Measurements from ENCODE around the gene WDTC1. TPM values are rescaled to one million over a fixed set of nuclear protein-coding genes. Genes with fewer than 3 reads are reported as not detected.
"Not testable (repeated sequence)": the region's sequence is repeated elsewhere in the genome, so short reads cannot be mapped to it uniquely, and the experiment has no call there.

Gene WDTC1
- total RNA-seq, 1 donor from 2014 or later: 29.2 TPM

GRCh38 chr1:27243665-27244064 lies 9.2 kb downstream of the WDTC1 start:
- not testable (repeated sequence) for DNase-seq (ENCODE audit: low spot score)

GRCh38 chr1:27246194-27246593 lies 11.8 kb downstream of the WDTC1 start:
- DNase-seq (ENCODE audit: low spot score): no peak

DNA sequence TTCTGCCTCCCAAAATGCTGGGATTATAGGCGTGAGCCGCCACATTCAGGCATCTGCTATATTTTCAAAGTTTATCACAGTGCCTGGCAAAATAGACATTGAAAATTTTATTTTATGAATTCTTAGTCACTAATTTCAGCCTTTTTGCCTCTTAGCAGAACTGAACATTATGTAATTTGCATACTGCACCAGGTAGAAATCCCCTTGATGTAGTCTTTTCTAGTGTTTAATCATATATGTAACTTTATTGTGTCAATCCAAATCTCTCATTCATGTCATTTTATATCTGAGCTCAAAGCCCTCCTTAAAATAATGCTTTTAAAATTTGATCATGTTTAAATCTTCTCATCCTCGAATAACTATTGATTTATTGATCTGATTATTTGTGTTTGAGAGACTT lies 19.2 kb downstream of the WDTC1 start:
- no peak for DNase-seq (ENCODE audit: low spot score)

- no peak for DNase-seq (ENCODE audit: low spot score)
Measured at GRCh38 chr1:27255136-27255535, 20.7 kb downstream of the WDTC1 start.

DNA sequence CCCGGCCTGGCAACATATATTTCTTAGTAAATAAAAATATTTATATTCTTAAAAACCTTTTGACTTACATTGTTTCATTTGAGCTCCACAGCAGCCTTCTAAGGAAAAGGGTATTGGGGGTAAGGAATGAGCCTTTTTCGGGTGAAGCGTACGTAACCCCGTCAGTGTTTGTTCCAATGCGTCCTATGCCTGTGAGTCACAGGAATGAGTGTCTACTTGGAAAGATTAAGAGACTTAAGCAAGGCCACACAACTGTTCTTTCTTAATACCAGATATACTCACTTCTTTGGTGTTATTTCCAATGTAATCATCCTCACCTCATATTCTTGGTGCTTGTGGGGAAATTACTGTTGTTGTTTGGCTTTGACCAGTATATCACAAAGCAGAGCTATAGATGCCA lies 22.7 kb downstream of the WDTC1 start:
- no peak for DNase-seq (ENCODE audit: low spot score)

DNA sequence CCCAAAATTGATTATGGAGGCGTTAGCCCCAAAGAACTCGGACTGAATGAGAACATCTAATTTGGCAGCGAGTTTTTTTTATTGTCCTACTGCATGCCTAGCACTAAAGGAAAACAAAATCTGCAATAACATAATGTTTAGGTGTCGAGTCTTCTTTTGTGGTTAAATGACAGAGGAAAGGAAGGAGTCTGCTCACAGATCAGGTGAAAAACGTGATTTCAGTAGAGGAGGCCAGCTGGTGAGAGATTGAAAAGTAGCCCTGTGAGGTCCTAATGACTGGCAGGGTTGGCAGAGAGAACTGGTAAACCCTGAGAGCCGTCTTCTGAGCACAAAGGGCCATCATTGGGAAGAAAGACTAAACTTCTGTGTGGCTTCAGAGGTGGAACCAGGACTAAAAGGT lies 24.2 kb downstream of the WDTC1 start:
- no peak for DNase-seq (ENCODE audit: low spot score)

GRCh38 chr1:27267153-27267552 lies 32.7 kb downstream of the WDTC1 start:
- no peak for DNase-seq (ENCODE audit: low spot score)

DNA sequence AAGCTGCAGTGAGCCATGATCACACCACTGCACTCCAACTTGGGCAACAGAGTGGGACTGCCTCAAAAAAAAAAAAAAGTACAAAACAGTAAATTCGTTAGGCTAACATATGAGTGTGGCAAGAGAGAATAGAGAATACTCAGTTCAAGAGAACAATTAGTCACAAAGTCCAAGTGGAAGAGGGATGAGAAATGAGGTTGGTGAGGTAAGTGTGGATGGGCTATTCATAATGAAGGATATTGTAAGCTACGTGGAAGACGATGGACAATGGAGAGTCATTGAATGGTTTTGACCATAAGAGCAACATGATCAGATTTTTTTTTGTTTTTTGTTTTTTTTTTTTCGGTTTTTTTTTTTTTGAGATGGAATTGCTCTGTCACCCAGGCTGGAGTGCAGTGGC lies 34.8 kb downstream of the WDTC1 start:
- DNase-seq (ENCODE audit: low spot score): no peak

- DNase-seq (ENCODE audit: low spot score): no peak
Measured at GRCh38 chr1:27274204-27274603, 39.8 kb downstream of the WDTC1 start.

DNA sequence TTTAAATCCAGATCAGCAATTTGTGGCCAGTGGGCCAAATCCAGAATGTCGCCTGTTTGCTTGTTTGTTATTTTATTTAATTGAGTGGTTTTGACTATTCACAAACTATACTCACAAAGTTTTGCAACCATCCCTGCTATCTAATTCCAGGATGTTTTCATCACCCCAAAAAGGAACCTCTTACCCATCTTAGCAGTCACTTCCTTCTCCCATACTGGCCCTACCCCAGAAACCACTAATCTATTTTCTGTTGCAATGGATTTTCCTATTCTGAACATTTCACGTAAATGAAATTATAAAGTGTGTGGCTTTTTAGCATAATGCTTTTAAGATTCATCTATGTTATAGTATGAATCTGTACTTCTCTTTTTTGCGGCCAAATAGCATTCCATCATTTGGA lies 41.3 kb downstream of the WDTC1 start:
- no peak for DNase-seq (ENCODE audit: low spot score)

- DNase-seq (ENCODE audit: low spot score): peak; percentile 89
Measured at GRCh38 chr1:27284425-27285273, 50.2 kb downstream of the WDTC1 start.

DNA sequence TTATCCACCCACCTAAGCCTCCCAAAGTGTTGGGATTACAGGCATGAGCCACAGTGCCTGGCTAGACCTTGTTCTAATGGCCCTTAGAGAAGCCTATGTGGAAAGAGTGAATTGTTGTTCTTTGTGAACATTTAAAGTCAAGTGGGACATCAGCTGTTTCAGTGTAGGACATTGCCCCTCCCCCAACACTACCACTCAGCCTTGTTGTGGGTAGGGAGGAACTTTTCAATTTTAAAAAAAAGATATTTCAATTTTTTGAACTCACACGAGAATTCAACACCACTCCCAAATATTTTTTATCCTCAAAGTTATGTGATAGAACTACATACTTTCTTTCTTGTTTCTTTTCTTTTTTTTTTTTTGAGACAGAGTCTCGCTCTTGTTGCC lies 50.8 kb downstream of the WDTC1 start:
- no peak for DNase-seq (ENCODE audit: low spot score)

DNA sequence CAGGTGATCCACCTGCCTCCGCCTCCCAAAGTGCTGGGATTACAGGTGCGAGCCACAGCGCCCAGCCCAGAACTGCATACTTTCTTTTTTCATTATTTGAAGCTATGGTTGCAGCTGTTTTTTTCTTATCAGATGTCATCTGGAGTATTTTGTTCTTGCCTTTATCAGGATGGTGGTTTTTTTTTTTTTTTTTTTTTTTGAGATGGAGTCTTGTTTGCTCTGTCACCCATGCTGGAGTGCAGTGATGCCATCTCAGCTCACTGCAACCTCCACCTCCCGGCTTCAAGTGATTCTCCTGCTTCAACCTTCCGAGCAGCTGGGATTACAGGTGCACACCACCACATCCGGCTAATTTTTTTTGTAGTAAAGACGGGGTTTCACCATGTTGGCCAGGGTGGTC lies 51.4 kb downstream of the WDTC1 start:
- not testable (repeated sequence) for DNase-seq (ENCODE audit: low spot score)

DNA sequence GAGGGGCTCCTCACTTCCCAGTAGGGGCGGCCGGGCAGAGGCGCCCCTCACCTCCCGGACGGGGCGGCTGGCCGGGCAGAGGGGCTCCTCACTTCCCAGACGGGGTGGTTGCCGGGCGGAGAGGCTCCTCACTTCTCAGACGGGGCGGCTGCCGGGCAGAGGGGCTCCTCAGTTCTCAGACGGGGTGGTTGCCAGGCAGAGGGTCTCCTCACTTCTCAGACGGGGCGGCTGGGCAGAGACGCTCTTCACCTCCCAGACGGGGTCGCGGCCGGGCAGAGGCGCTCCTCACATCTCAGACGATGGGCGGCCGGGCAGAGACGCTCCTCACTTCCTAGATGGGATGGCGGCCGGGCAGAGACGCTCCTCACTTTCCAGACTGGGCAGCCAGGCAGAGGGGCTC lies 54.7 kb downstream of the WDTC1 start:
- DNase-seq (ENCODE audit: low spot score): peak; percentile 59

DNA sequence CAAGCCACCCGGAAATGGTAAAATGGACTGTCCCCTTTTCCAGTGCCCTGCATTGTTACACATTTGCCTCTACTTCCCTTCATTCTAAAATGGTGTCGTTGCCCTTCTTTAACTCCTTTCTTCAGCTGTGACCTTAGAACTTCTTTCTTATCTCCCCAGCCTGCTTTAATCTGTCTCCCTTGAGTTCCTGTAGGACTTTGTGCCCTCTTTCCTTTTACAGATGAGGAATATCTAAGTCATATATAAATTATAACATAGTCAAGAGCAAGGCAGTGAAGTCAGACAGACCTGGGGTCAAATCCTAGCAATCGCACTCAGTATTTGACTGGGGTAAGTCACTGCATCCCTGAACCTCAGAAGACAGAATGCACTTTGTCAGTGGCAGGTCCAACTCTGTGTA lies 56.1 kb downstream of the WDTC1 start:
- no peak for DNase-seq (ENCODE audit: low spot score)

DNA sequence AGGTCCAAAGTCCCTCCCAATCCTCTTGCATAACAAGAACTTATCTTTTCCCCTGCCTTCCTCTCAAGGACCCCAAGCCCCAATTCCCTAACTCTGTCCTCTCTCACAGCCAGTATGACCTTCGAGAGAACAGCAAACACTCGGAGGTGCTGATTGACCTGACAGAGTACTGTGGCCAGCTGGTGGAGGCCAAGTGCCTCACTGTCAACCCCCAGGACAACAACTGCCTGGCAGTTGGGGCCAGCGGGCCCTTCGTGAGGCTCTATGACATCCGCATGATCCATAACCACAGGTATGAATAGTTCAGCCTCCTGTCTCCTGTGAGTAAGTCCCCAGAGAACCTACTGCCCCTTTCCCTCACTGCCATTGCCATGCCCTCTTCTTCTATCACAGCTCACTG lies 57.7 kb downstream of the WDTC1 start:
- no peak for DNase-seq (ENCODE audit: low spot score)

- peak; percentile 65 for DNase-seq (ENCODE audit: low spot score)
Measured at GRCh38 chr1:27293915-27294314, 59.5 kb downstream of the WDTC1 start.

GRCh38 chr1:27296773-27297291 lies 62.4 kb downstream of the WDTC1 start:
- peak; percentile 91 for DNase-seq (ENCODE audit: low spot score)

DNA sequence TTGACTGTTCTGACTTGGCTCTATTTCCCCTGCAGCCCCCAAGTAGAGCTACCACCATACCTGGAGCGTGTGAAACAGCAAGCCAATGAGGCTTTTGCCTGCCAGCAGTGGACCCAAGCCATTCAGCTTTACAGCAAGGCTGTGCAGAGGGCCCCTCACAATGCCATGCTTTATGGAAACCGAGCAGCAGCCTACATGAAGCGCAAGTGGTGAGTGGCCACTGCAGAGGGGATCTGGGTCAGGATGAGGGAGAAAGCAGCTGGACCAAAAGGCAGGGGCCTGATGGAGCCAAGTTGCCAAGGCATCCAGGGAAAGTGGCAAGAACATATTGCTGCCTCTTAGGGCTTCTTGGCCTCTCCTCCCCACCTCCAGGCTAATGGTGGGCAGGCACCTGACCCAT lies 63.5 kb downstream of the WDTC1 start:
- DNase-seq (ENCODE audit: low spot score): peak; percentile 65

- DNase-seq (ENCODE audit: low spot score): peak; percentile 47
Measured at GRCh38 chr1:27298632-27299384, 64.4 kb downstream of the WDTC1 start.

DNA sequence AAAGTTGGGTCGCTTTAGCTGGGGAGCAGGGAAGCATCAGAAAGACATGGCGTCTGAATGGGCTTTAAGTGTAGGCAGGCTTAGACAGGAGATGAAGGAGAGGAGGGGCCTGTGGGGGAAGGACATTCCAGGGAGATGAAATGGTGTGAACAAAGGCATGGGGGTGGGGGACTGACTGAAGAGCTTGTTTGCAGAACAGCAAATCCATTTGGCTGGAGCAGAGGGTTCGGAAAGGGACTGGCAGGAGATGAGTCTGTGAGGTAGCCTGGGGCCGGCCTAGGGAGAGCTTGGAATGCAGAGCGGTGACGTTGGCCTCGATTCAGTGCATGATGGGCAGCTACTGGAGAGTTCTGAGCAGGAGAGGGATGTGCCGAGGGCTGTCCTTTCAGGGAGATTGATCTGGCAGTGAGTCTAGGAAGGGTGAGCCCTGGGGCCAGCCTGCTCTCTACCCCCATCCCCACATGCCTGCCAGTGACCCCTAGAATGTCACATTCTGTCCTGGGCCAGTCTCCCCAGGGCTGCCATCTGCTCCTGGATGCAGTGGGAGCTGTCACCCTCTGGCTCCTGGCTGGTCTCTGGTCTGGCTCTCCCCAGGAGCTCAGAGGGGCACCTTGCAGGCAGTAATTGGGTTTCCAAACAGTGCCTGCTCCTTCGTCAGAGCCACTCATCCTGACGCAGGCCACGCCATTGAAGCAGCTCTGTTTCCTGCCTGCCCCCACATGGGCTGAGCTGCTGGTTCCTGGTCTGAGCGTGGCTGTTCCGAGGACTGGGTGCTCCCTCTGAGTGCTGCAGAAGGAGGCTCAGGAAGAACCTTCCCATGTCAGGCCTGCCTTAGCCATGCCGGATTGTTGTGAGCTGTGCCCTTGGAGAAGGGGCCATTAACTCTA lies 65.2 kb downstream of the WDTC1 start:
- DNase-seq (ENCODE audit: low spot score): peak; percentile 88

All from mesenteric fat pad (tissue), 1 donor.